Natural killer cell (primary cell): Measurements from ENCODE around the gene GALNT2. TPM values are rescaled to one million over a fixed set of nuclear protein-coding genes. Genes with fewer than 3 reads are reported as not detected.

Source experiments
- ATAC-seq, 3 donors: fragments of 150-1000 bp in 2 of 3; fragments of 200-7000 bp in 1 of 3; cut with Tn5 transposase; 1 replicate in 1 of 3; 2 replicates in 2 of 3; pipeline ENCODE4 v1.10.0; 2021; ENCODE audit warnings: mild to moderate bottlenecking in 2 of 3, moderate library complexity in 2 of 3
- DNase-seq, 2 donors: peaks; one replicate each; pipeline versions ENCODE4 v3.0.0 to v3.0.0-alpha.2; 2013 to 2021; ENCODE audit warnings: mixed read lengths in 1 of 2
- H3K27ac ChIP-seq: one replicate; pipeline ENCODE4 v1.5.1; 2013; ENCODE audit warnings: mild to moderate bottlenecking, low read length
- H3K27me3 ChIP-seq: one replicate; pipeline ENCODE4 v1.6.1; 2013; ENCODE audit warnings: low read length; ENCODE audit not compliant: control insufficient read depth, insufficient read depth
- H3K36me3 ChIP-seq: one replicate; pipeline ENCODE4 v1.6.1; 2013; ENCODE audit warnings: low read length; ENCODE audit not compliant: control insufficient read depth, insufficient read depth
- H3K4me1 ChIP-seq: one replicate; pipeline ENCODE4 v1.6.1; 2013; ENCODE audit warnings: low read length; ENCODE audit not compliant: control insufficient read depth, insufficient read depth
- H3K4me3 ChIP-seq: one replicate; pipeline ENCODE4 v1.5.1; 2013; ENCODE audit warnings: low read length
- H3K9me3 ChIP-seq: one replicate; pipeline ENCODE4 v1.6.1; 2013; ENCODE audit warnings: low read length; ENCODE audit not compliant: control insufficient read depth, insufficient read depth
- H3K27ac Mint-ChIP-seq, 2 donors: one replicate each; pipeline ENCODE4 v1.8.0; 2022; ENCODE audit warnings: mild to moderate bottlenecking in 2 of 2, mixed read lengths in 2 of 2, moderate library complexity in 1 of 2
- H3K27me3 Mint-ChIP-seq, 2 donors: one replicate each; pipeline ENCODE4 v1.8.0; 2022; ENCODE audit warnings: low read depth in 2 of 2, mixed read lengths in 2 of 2
- H3K36me3 Mint-ChIP-seq: one replicate; pipeline ENCODE4 v1.8.0; 2022; ENCODE audit warnings: mixed read lengths
- H3K4me1 Mint-ChIP-seq, 2 donors: one replicate each; pipeline ENCODE4 v1.8.0; 2022; ENCODE audit warnings: mixed read lengths in 2 of 2
- H3K4me3 Mint-ChIP-seq: one replicate; pipeline ENCODE4 v1.8.0; 2022; ENCODE audit warnings: mild to moderate bottlenecking, moderate library complexity, mixed read lengths
- H3K9me3 Mint-ChIP-seq, 2 donors: one replicate each; pipeline ENCODE4 v1.8.0; 2022; ENCODE audit warnings: mixed read lengths in 2 of 2
- CTCF ChIP-seq: fragments of 200-600 bp; IDR thresholded peaks from one replicate; pipeline ENCODE4 v1.8.0; 2022; ENCODE audit warnings: antibody characterized with exemption
- WGBS: methylation state at CpG from one replicate; pipeline ENCODE4 v1.1.7; 2013; ENCODE audit warnings: missing lambda C conversion rate; ENCODE audit not compliant: insufficient coverage; 5-methylcytosine and 5-hydroxymethylcytosine counted together
- intact Hi-C: fragments of 100-400 bp; cut with micrococcal nuclease; formaldehyde crosslinking; loops from one replicate; pipeline ENCODE4 v1.14.2; 2022
- total RNA-seq, 4 donors: library from RNA; stranded (reverse); fragments of 120-200 nt in 1 of 4; gene quantifications; one replicate each; pipeline versions ENCODE4 v1.2.3 to v1.2.4, GENCODE V29; 2013 to 2022

The GALNT2 gene
- total RNA-seq, 3 donors from 2014 or later (not counting 1 experiment from before 2014, with no cell fraction given): 31.2 to 53.6 (median 47.3) TPM

GRCh38 chr1:230062521-230062920 is 4.5 kb upstream of the GALNT2 start:
- Mint-ChIP-seq H3K36me3 (no peaks in the 10 kb centered on the region), H3K4me3 (no peak overlapping the region), H3K27ac (no peak overlapping the region), H3K27me3 (peaks cover 8 to 16% of the 10 kb centered on the region in 2 donors), H3K9me3 (no peaks in the 10 kb centered on the region), H3K4me1 (peaks cover 4 to 9% of the 10 kb centered on the region in 2 donors)
- WGBS: no CpG with 5 or more reads among the region's 4 CpGs
- peaks cover 5% of the 10 kb centered on the region for H3K4me1 ChIP-seq
- H3K27ac ChIP-seq: no peak overlapping the region
- TF ChIP-seq CTCF: no peak
- DNase-seq (no peak), ATAC-seq (no peak)
- H3K36me3 ChIP-seq: no peaks in the 10 kb centered on the region
- no peaks in the 10 kb centered on the region for H3K9me3 ChIP-seq
- no peaks in the 10 kb centered on the region for H3K27me3 ChIP-seq
- H3K4me3 ChIP-seq: no peak overlapping the region
- intact Hi-C loops: no loop called here

- Mint-ChIP-seq H3K27ac (no peak overlapping the region), H3K4me3 (no peak overlapping the region)
Measured at GRCh38 chr1:230064283-230064682, 2.8 kb upstream of the GALNT2 start.

GRCh38 chr1:230065161-230065560 is 1.9 kb upstream of the GALNT2 start:
- Mint-ChIP-seq H3K9me3 (no peaks in the 10 kb centered on the region), H3K27me3 (peaks cover 8 to 11% of the 10 kb centered on the region in 2 donors), H3K27ac (peak overlapping the region; percentile 85 to 90), H3K4me1 (peaks cover 24 to 25% of the 10 kb centered on the region in 2 donors), H3K36me3 (no peaks in the 10 kb centered on the region), H3K4me3 (no peak overlapping the region)
- no peak for ATAC-seq
- Histone ChIP-seq H3K9me3 (no peaks in the 10 kb centered on the region), H3K4me1 (peaks cover 14% of the 10 kb centered on the region), H3K27ac (no peak overlapping the region), H3K4me3 (no peak overlapping the region), H3K27me3 (no peaks in the 10 kb centered on the region), H3K36me3 (no peaks in the 10 kb centered on the region)
- intact Hi-C loops: loop anchor here (5.0 kb wide), 1 partner anchor 57 kb away; no protein-coding TSS in a partner anchor
- DNase-seq: no peak
- no peak for TF ChIP-seq CTCF
- 100% methylated on average over 2 of the region's 2 CpGs for WGBS

More at GRCh38 chr1:230064283-230064682, 2.8 kb upstream of the GALNT2 start:
- no peaks in the 10 kb centered on the region for H3K36me3 Mint-ChIP-seq
- Histone ChIP-seq H3K27ac (no peak overlapping the region), H3K27me3 (no peaks in the 10 kb centered on the region), H3K4me3 (no peak overlapping the region), H3K4me1 (peaks cover 14% of the 10 kb centered on the region), H3K9me3 (no peaks in the 10 kb centered on the region), H3K36me3 (no peaks in the 10 kb centered on the region)
- no peak for TF ChIP-seq CTCF
- no peaks in the 10 kb centered on the region for H3K9me3 Mint-ChIP-seq
- ATAC-seq (no peak), DNase-seq (no peak)
- intact Hi-C loops: no loop called here
- peaks cover 20 to 22% of the 10 kb centered on the region in 2 donors for H3K4me1 Mint-ChIP-seq
- WGBS: 99% methylated on average over 6 of the region's 6 CpGs
- peaks cover 8 to 14% of the 10 kb centered on the region in 2 donors for H3K27me3 Mint-ChIP-seq

GRCh38 chr1:230065571-230065970 is 1.5 kb upstream of the GALNT2 start:
- Mint-ChIP-seq H3K4me3 (no peak overlapping the region), H3K4me1 (peaks cover 24 to 26% of the 10 kb centered on the region in 2 donors)

More at GRCh38 chr1:230065571-230065970, 1.5 kb upstream of the GALNT2 start:
- H3K4me1 ChIP-seq: peaks cover 14% of the 10 kb centered on the region
- no peak overlapping the region for H3K4me3 ChIP-seq
- intact Hi-C loops: loop anchor here (5.0 kb wide), 1 partner anchor 57 kb away; no protein-coding TSS in a partner anchor
- Mint-ChIP-seq H3K36me3 (no peaks in the 10 kb centered on the region), H3K27me3 (peaks cover 6 to 8% of the 10 kb centered on the region in 2 donors), H3K9me3 (no peaks in the 10 kb centered on the region), H3K27ac (peak overlapping the region; percentile 85 to 90)
- no peak overlapping the region for H3K27ac ChIP-seq
- H3K27me3 ChIP-seq: no peaks in the 10 kb centered on the region
- H3K9me3 ChIP-seq: no peaks in the 10 kb centered on the region
- no peak for TF ChIP-seq CTCF
- ATAC-seq (no peak), DNase-seq (no peak)
- H3K36me3 ChIP-seq: no peaks in the 10 kb centered on the region
- 85% methylated on average over 2 of the region's 2 CpGs for WGBS
